H1 (cell line): Measurements from ENCODE around the gene SNX25.

Experiments
- CEBPB ChIP-seq: IDR thresholded peaks from 2 replicates; pipeline ENCODE4 v1.6.1; 2012; ENCODE audit warnings: low read depth, low read length
- EP300 ChIP-seq, 2 experiments: IDR thresholded peaks; 1 replicate in 1 of 2; 2 replicates in 1 of 2; pipeline ENCODE4 v1.6.1; 2011 to 2012; ENCODE audit warnings: low read depth in 2 of 2, low read length in 2 of 2, mild to moderate bottlenecking in 2 of 2, borderline replicate concordance in 1 of 2, inconsistent platforms in 1 of 2, moderate library complexity in 1 of 2
- EZH2 ChIP-seq: fragments of 200-600 bp; sonication (generic); IDR thresholded peaks from 2 replicates; pipeline ENCODE4 v1.7.1; 2012; ENCODE audit warnings: low read depth, mild to moderate bottlenecking, moderate library complexity, low read length, inconsistent platforms; ENCODE audit not compliant: severe bottlenecking
- POLR2A ChIP-seq, 2 experiments: IDR thresholded peaks; 1 replicate in 1 of 2; 2 replicates in 1 of 2; pipeline ENCODE4 v1.6.1; 2011; ENCODE audit warnings: low read depth in 2 of 2, low read length in 2 of 2, mild to moderate bottlenecking in 2 of 2; ENCODE audit errors: control extremely low read depth in 1 of 2
- POLR2AphosphoS5 ChIP-seq: IDR thresholded peaks from 2 replicates; pipeline ENCODE4 v1.6.1; 2011; ENCODE audit warnings: low read depth, low read length
- SP2 ChIP-seq: IDR thresholded peaks from 2 replicates; pipeline ENCODE4 v1.6.1; 2012; ENCODE audit warnings: mild to moderate bottlenecking, low read length, inconsistent platforms
- SRF ChIP-seq: IDR thresholded peaks from 2 replicates; pipeline ENCODE4 v1.6.1; 2011; ENCODE audit warnings: mild to moderate bottlenecking, low read depth, low read length, moderate library complexity
- SUZ12 ChIP-seq: fragments of 200-600 bp; sonication (generic); IDR thresholded peaks from 2 replicates; pipeline ENCODE4 v1.6.1; 2012; ENCODE audit warnings: mild to moderate bottlenecking, inconsistent platforms, low read length, moderate library complexity, mixed read lengths
- YY1 ChIP-seq: IDR thresholded peaks from 2 replicates; pipeline ENCODE4 v1.6.1; 2011; ENCODE audit warnings: low read depth, mild to moderate bottlenecking, low read length
- ZNF274 ChIP-seq: IDR thresholded peaks from 2 replicates; pipeline ENCODE4 v1.7.0; 2012; ENCODE audit warnings: low read length, borderline replicate concordance; ENCODE audit errors: extremely low read depth
- TF ChIP-seq, protein P1 (sequence below), 3 experiments: IDR thresholded peaks; 1 replicate in 2 of 3; 2 replicates in 1 of 3; pipeline versions ENCODE4 v1.5.1 to v1.6.1; 2011; ENCODE audit warnings: low read length in 3 of 3, mild to moderate bottlenecking in 3 of 3, inconsistent platforms in 2 of 3, low read depth in 1 of 3, moderate library complexity in 1 of 3; ENCODE audit not compliant: insufficient read depth in 1 of 3; ENCODE audit errors: control extremely low read depth in 1 of 3

DNA sequence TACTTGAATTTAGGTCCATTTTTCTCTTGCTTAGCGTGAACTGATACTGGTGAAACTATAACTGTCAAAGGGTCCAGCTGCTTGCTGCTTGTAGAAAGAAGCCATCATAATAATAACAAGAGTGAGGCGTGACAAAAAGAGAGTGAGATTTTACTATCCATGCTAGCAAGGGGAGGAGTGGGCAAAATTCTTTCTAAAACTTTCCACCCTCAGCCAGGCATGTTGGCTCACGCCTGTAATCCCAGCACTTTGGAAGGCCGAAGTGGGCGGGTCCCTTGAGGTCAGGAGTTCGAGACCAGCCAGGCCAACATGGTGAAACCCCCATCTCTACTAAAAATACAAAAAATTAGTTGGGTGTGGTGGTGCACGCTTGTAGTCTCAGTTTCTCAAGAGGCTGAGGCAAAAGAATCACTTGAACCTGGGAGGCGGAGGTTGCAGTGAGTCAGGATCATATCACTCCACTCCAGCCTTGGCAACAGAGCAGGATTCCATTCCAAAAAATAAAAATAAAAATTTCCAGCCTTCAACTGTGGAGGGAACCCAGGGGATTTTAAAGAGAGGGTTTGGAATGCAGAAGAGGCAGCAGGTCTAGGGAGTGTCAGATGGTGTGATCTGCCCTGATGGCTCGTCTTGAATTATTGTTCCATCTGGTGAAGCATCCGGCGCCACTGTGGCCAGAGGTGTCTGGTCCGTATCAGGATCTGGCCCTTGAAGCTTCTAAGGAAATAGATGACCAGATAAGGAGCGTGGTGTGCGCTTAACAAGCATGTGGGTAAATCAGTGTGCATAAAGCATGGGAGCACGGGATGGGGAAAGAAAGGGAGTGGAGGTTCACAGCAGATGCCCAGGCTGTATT lies 134.6 kb downstream of the SNX25 start:
- TF ChIP-seq YY1 (no peak), POLR2A (IDR thresholded peaks at IDR 0.05; ENCODE audit: control extremely low read depth in 1 of 2, low read depth in 2 of 2, low read length in 2 of 2) (no peak), ZNF274 (no peak), CEBPB (no peak), POLR2AphosphoS5 (no peak), SP2 (no peak), EP300 (IDR thresholded peaks at IDR 0.05; ENCODE audit: borderline replicate concordance in 1 of 2, low read depth in 2 of 2, low read length in 2 of 2) (no peak), SUZ12 (no peak), SRF (no peak), EZH2 (no peak)
- TF ChIP-seq, protein P1, sequence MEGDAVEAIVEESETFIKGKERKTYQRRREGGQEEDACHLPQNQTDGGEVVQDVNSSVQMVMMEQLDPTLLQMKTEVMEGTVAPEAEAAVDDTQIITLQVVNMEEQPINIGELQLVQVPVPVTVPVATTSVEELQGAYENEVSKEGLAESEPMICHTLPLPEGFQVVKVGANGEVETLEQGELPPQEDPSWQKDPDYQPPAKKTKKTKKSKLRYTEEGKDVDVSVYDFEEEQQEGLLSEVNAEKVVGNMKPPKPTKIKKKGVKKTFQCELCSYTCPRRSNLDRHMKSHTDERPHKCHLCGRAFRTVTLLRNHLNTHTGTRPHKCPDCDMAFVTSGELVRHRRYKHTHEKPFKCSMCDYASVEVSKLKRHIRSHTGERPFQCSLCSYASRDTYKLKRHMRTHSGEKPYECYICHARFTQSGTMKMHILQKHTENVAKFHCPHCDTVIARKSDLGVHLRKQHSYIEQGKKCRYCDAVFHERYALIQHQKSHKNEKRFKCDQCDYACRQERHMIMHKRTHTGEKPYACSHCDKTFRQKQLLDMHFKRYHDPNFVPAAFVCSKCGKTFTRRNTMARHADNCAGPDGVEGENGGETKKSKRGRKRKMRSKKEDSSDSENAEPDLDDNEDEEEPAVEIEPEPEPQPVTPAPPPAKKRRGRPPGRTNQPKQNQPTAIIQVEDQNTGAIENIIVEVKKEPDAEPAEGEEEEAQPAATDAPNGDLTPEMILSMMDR (IDR thresholded peaks at IDR 0.05; ENCODE audit: control extremely low read depth in 1 of 3, insufficient read depth in 1 of 3, low read depth in 1 of 3, low read length in 3 of 3), result no peak
